HuH-7 (cell line): ENCODE results near the gene PRSS2.

ENCODE experiments used
- DNase-seq: peaks from one replicate; pipeline ENCODE4 v3.0.0; 2011; ENCODE audit warnings: low spot score

PRSS2 gene

DNA sequence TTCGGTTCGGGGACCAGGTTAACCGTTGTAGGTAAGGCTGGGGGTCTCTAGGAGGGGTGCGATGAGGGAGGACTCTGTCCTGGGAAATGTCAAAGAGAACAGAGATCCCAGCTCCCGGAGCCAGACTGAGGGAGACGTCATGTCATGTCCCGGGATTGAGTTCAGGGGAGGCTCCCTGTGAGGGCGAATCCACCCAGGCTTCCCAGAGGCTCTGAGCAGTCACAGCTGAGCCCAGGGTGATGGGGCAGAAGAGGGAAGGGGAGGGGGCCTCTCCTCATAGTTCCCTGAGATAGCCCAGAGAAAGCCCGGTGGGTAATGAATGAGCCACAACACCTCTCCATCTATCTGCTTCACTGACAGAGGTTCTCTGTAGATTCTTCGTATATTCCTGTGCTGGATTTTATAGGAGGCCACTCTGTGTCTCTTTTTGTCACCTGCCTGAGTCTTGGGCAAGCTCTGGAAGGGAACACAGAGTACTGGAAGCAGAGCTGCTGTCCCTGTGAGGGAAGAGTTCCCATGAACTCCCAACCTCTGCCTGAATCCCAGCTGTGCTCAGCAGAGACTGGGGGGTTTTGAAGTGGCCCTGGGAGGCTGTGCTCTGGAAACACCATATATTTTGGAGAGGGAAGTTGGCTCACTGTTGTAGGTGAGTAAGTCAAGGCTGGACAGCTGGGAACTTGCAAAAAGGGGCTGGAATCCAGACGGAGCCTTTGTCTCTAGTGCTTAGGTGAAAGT, 16.4 kb downstream of the PRSS2 start:
- DNase-seq = no peak

DNA sequence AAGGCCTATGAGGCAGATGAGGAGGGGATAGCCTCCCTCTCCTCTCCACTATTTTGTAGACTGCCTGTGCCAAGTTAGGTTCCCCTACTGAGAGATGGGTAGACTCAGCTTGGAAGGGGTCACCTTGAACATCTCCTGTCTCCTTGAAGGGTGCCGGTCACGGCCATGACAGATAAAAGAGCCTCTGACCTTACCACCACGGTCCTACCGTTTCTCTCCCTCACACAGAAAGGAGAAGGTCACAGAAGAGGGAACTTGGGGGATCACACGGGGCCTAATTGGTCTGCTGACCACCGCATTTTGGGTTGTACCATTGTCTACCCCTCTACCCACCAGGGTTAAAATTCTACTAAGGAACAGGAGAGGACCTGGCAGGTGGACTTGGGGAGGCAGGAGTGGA, 17.0 kb downstream of the PRSS2 start:
- no peak for DNase-seq

- DNase-seq = no peak
These were observed 17.8 kb downstream of the PRSS2 start for GRCh38 chr7:142788303-142789289.

DNA sequence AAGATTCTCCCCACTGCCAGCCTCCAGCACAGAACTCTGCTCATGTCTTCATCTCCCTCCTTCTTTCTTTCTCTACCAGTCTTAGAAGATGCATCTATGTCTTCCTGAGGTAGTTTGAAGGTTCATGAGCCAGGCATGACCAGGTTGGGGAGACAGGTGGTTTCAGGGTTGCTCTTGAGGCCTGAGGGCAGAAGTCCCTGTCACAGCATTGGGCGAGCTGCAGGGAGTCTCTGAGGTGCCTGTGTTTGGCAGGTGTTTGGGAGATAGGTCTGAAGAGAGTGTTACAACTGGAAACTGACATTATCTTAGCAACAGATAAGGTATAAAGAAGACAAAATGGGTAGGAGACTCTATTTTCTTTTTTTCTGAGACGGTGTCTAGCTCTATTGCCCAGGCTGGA, 18.7 kb downstream of the PRSS2 start:
- DNase-seq = no peak

- no peak for DNase-seq
These were observed 19.3 kb downstream of the PRSS2 start for GRCh38 chr7:142790056-142790455.

GRCh38 chr7:142790555-142790954, 19.8 kb downstream of the PRSS2 start:
- DNase-seq = no peak

DNA sequence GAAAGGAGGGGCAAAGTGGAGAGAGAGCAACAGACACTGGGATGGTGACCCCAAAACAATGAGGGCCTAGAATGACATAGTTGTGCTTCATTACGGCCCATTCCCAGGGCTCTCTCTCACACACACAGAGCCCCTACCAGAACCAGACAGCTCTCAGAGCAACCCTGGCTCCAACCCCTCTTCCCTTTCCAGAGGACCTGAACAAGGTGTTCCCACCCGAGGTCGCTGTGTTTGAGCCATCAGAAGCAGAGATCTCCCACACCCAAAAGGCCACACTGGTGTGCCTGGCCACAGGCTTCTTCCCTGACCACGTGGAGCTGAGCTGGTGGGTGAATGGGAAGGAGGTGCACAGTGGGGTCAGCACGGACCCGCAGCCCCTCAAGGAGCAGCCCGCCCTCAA, 20.7 kb downstream of the PRSS2 start:
- DNase-seq = no peak

DNA sequence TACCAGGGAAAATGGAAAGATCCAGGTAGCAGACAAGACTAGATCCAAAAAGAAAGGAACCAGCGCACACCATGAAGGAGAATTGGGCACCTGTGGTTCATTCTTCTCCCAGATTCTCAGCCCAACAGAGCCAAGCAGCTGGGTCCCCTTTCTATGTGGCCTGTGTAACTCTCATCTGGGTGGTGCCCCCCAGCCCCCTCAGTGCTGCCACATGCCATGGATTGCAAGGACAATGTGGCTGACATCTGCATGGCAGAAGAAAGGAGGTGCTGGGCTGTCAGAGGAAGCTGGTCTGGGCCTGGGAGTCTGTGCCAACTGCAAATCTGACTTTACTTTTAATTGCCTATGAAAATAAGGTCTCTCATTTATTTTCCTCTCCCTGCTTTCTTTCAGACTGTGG, 21.4 kb downstream of the PRSS2 start:
- no peak for DNase-seq

- no peak for DNase-seq
These were observed 21.8 kb downstream of the PRSS2 start for GRCh38 chr7:142792593-142792992.

GRCh38 chr7:142793156-142793555, 22.4 kb downstream of the PRSS2 start:
- DNase-seq = no peak

GRCh38 chr7:142795339-142795863, 24.6 kb downstream of the PRSS2 start:
- no peak for DNase-seq

- DNase-seq = no peak
These were observed 25.3 kb downstream of the PRSS2 start for GRCh38 chr7:142796001-142796500.

DNA sequence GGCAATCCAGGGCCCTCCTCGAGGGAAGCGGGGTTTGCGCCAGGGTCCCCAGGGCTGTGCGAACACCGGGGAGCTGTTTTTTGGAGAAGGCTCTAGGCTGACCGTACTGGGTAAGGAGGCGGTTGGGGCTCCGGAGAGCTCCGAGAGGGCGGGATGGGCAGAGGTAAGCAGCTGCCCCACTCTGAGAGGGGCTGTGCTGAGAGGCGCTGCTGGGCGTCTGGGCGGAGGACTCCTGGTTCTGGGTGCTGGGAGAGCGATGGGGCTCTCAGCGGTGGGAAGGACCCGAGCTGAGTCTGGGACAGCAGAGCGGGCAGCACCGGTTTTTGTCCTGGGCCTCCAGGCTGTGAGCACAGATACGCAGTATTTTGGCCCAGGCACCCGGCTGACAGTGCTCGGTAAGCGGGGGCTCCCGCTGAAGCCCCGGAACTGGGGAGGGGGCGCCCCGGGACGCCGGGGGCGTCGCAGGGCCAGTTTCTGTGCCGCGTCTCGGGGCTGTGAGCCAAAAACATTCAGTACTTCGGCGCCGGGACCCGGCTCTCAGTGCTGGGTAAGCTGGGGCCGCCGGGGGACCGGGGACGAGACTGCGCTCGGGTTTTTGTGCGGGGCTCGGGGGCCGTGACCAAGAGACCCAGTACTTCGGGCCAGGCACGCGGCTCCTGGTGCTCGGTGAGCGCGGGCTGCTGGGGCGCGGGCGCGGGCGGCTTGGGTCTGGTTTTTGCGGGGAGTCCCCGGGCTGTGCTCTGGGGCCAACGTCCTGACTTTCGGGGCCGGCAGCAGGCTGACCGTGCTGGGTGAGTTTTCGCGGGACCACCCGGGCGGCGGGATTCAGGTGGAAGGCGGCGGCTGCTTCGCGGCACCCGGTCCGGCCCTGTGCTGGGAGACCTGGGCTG, 26.0 kb downstream of the PRSS2 start:
- DNase-seq = no peak

GRCh38 chr7:142797391-142798377, 26.9 kb downstream of the PRSS2 start:
- DNase-seq = no peak

DNA sequence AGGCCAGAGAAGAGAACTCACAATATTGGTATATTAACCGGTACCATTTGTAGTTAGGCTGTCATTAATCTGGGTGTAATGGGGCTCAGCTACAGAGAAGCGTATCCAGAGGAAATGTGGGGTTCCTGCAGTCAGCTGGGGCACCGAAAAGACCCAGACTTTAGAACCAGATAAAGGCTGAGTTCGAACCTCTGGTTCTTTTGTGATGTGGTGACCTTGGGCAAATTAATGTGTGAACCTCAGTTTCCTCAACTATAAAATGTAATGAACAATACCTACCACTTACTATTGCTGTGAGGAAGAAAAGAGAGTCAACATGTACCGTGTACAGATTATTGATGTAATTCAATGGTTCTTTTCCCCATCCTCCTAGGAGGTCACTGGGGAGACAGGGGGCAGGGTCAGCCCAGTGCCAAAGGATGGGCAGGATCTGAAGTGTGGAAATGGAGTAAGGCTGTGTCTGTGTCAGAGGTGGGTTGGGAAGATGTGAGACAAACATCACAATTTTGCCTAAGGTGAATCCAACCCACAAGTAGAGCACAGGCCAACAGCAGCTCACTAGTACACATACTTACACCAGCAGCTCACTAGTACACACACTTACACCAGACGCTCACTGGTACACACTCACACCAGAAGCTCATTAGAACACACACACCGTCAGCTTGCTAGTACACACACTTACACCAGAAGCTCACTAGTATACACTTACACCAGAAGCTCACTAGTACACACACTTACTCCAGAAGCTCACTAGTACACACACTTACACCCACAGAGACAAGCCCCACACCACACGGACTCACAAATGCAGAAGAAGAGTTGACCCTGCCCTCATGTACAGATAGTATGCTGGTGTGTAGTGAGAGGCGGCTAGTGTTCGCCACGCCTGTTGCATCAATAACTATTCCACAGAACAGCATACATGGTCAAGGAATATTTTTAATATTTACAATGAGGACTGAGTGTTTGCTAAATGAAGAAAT, 28.0 kb downstream of the PRSS2 start:
- DNase-seq = no peak

DNA sequence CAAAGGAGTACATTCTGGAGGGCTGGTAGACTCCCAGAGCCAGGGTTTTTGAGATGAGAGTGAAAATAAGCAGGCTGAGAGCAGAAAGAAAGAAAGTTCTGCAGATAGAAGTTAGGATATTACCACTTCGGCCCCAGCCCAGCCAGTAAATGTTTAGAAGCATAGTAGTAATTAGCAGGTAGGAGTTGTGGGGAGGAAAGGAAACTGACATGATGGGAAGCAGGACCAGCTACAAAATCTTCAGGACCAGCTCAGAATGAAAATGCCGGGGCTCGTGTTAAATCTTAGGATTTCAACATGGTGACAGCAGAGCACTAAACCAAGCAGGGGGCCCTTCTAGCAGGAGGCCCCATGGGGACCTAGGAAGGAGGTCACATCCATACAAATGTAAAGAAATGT, 28.7 kb downstream of the PRSS2 start:
- DNase-seq = no peak

DNA sequence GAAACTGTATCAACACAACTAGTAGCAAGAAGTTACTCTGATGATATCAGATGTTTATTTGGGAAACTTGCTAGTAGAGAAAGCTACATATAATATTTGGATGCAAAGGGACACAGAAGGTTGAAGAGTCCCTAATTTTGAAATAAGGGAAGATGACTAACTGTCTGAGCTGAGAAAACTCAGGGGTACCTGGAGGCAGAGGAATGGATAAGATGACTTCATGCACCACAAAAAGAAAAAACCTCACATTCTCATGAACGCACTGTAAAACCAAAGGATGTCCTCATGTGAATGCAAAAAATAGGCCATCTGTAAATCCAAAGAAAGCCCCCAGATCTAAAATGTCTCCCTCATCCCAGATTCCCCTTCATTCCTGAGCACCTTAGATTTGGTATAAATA, 29.3 kb downstream of the PRSS2 start:
- no peak for DNase-seq

DNA sequence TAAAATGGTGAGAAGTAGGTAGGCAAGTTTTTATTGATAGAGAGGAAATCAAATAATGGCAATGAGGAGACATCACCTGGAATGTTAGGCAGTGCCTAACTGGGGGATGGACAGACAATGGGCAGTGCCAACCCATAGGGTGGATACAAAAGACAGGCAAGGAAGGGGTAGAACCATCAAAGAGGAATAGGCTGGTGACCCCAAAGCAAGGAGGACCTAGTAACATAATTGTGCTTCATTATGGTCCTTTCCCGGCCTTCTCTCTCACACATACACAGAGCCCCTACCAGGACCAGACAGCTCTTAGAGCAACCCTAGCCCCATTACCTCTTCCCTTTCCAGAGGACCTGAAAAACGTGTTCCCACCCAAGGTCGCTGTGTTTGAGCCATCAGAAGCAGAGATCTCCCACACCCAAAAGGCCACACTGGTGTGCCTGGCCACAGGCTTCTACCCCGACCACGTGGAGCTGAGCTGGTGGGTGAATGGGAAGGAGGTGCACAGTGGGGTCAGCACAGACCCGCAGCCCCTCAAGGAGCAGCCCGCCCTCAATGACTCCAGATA, 30.0 kb downstream of the PRSS2 start:
- DNase-seq = no peak
